Fibroblast of pulmonary artery (primary cell): ENCODE results near the gene POP7.
A peak's percentile ranks its signal among the peaks of the same experiment; 100 is the strongest.

ENCODE experiments used
- DNase-seq: peaks from one replicate; pipeline ENCODE4 v3.0.0-alpha.2; 2010; ENCODE audit warnings: low read depth
- H3K4me3 ChIP-seq: replicated peaks from 2 replicates; pipeline ENCODE4 v1.5.1; 2011; ENCODE audit warnings: low read depth, mild to moderate bottlenecking, control low read depth, low read length, moderate library complexity
- TF ChIP-seq, protein P1 (sequence below): IDR thresholded peaks from 2 replicates; pipeline ENCODE4 v1.5.1; 2011; ENCODE audit warnings: mild to moderate bottlenecking, control low read depth, low read length, inconsistent platforms; ENCODE audit errors: missing control alignments

The POP7 gene

DNA sequence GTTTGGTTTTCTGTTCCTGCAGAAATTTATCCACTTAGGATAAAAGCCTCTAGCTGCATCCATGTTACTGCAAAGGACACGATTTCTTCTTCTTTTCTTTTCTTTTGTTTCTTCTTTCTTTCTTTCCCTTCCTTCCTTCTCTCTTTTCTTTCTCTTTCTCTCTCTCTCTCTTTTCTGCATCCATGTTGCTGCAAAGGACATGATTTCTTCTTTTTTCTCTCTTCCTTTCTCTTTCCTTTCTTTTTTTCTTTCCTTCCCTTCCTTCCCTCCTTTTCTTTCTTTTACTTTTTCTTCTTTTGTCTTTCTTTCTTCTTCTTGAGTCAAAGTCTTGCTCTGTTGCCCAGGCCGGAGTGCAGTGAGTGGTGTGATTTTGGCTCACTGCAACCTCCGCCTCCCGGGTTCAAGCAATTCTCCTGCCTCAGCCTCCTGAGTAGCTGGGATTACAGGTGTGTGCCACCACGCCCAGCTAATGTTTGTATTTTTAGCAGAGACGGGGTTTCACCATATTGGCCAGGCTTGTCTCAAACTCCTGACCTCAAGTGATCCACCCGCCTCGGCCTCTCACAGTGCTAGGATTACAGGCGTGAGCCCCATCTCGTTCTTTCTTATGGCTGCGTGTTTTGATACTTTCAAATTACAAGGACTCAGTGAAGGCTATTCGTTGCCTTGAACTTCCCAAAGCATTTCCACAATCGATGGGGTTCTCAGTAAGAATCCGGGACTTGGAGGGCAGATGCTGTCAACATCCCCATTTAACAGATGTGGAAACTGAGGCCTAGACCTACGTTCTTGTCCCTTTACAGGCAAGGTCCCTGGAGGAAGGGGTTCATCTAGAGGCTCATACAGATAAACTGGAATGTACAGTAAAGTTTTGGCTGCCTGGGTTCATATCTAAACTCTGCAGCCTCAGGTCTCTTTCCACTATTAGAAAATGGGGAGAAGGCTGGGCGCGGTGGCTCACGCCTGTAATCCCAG lies 34.3 kb upstream of the POP7 start:
- no peak for DNase-seq
- TF ChIP-seq, protein P1, sequence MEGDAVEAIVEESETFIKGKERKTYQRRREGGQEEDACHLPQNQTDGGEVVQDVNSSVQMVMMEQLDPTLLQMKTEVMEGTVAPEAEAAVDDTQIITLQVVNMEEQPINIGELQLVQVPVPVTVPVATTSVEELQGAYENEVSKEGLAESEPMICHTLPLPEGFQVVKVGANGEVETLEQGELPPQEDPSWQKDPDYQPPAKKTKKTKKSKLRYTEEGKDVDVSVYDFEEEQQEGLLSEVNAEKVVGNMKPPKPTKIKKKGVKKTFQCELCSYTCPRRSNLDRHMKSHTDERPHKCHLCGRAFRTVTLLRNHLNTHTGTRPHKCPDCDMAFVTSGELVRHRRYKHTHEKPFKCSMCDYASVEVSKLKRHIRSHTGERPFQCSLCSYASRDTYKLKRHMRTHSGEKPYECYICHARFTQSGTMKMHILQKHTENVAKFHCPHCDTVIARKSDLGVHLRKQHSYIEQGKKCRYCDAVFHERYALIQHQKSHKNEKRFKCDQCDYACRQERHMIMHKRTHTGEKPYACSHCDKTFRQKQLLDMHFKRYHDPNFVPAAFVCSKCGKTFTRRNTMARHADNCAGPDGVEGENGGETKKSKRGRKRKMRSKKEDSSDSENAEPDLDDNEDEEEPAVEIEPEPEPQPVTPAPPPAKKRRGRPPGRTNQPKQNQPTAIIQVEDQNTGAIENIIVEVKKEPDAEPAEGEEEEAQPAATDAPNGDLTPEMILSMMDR, result no peak
- no peak overlapping the region for H3K4me3 ChIP-seq

DNA sequence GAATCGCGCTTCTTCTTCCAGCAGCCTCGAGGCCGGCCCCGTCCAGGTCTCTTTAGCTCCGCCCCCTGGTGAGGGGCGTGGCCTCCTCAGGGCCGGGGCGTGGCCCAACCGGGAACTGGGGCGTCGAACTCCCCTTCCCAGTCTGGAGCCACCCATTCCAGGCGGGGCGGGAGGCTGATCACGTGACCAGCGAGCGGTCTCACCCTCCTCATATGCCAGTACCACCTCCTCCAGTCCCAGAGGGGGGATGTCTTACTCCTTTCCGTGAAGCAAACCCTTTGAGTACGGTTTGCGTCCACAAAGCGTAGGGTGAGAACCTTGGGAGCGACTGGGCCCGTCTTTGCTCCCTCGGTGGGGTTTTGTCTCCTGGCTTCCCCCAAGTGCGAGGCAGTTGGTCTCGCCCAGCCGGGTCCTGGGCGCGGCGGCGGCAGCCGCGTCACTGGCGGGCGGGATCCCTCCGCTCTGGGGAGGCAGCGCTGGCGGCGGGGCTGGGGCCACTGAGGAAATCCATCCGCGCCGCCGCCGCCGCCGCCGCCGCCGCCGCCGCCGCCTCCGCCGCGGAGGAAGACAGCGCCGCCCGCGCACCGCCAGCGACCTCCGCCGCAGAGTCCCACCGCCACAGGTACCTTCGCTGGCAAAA lies 32.5 kb upstream of the POP7 start, which contains the start of gene GNB2:
Gene GNB2, plus strand, starts transcription at position 439 of the 640 bp plus-strand sequence. CDS start 2,526 bp downstream, outside the sequence.
- TF ChIP-seq, protein P1, result no peak
- H3K4me3 ChIP-seq, result peak within 1 kb of the TSS; percentile 95
- DNase-seq, result peak; percentile 99

DNA sequence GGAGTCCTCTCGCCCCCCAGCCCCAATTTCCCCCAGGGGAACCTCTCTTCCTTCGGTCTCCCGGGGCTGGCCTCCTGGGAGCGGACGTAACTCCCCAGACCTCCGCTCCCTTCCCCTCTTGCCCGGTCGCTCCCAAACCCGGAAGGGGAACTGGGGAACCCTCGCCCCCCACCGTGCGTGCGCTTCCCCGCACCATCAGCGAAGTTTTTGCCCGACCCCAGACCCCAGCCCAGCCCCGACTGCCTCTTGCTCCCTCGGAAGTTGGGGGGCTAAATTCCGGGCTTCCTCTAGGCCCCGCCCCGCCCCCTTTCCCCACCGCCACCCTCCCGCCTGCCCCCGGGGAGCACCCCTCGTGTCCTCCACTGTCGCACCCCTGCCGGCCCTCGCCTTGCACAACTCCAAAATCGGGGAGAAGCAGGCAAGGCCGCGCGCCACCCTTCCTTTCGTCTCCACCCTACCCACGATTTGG lies 31.9 kb upstream of the POP7 start:
- TF ChIP-seq, protein P1, result no peak
- peak overlapping the region; percentile 95 for H3K4me3 ChIP-seq
- DNase-seq, result no peak

DNA sequence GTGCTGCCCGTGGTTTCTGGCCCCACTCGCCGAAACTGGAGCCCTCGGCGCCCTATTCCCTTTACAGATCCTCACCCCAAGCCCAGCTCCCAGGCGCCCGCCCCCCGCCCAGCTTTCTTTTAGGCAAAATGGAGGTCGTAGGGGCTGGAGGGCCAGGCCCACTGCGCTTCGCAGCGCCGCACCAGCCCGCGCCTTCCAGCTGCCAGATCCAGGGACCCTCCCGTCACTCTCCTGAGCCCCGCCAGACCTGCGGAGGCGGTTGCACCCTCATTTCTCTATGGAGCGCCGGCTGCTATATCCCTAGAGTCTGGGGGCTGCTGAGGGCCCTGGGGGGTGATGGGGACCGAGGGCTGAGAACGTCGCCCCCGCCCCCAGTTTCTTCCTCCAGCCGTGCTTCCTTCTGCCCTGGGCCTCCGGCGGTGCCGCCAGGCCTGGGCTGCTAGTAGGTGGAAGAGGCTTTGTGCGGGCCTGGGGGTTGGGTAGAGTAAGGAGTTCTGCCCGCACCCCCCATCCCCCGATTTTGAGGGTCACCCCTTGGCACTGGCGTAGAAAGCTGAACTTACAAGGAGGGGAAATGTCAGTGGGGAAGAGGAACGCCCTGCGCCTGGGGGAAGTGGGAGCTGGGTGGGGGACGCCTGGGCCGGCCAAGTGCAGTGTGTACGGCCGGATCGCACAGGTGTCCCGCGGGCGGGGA lies 31.4 kb upstream of the POP7 start:
- peak overlapping the region; percentile 95 for H3K4me3 ChIP-seq
- TF ChIP-seq, protein P1, result no peak
- DNase-seq, result no peak

DNA sequence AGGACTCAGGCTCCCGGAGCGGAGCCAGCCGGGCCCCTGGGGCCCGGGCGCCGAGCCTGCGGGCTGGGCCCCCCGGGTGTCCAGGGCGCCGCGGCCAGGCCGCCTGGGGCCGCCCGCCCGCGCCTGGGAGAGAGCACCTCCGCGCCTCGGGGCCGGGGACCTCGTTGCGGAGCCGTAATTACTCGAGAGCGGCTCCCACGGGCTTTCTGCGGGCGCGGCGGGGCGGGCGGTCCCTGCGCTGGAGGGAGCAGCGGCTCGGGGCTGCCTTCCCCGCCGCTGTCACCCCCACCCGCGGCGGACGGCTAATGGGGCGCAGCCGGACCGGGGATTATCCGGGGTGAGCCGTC lies 30.8 kb upstream of the POP7 start:
- peak overlapping the region; percentile 95 for H3K4me3 ChIP-seq
- TF ChIP-seq, protein P1, result no peak
- no peak for DNase-seq

DNA sequence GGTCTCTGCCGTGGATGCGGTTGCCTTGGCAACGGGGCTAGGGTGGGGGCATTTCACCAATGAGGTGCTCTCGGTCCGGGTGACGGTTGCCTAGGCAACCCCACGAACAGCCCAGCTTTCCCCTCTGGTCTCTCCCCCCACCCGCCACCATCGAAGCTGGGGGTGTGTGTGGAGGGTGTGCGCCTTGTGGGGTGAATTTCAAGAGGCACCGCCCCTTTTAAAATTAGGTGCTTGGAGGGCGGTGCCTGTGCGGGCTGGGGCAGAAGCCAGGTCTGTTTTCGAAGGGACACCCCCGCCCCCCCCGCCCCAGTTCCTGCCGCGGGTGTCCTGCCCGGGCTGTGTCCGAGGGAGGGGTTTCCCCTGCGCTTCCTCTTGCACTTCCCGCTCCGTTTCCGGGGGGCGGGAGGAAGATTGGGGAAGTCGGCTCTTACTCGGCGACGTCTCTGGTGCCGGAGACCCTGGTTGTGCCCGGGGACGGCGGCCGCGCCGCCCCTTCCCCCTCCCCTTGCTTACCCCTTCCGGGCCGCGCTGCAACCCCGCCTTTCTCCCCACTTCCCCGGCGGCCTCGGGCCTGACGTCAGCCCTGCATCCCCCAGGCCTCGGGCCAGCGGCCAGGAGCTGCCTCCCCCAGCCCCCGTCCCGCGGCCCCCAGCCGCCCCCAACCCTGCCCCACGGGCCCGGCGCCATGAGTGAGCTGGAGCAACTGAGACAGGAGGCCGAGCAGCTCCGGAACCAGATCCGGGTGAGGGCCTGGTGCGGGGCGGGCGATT lies 30.2 kb upstream of the POP7 start:
- peak overlapping the region; percentile 95 for H3K4me3 ChIP-seq
- TF ChIP-seq, protein P1, result no peak
- peak; percentile 73 for DNase-seq
